ENCODE measurements around the gene ADCY6. TPM values are rescaled to one million over a fixed set of nuclear protein-coding genes. Genes with fewer than 3 reads are reported as not detected.

ADCY6 gene
- total RNA-seq, 1 donor from 2014 or later: 42.7 TPM

- H3K4me1 ChIP-seq: peaks cover 28% of the 10 kb centered on the region
- peak overlapping the region; percentile 78 for H3K4me3 ChIP-seq
- DNase-seq (no peak), ATAC-seq (no peak)
- H3K27ac ChIP-seq: peak overlapping the region; percentile 36
- no peaks in the 10 kb centered on the region for H3K36me3 ChIP-seq
- peak; percentile 27 for TF ChIP-seq CTCF (IDR thresholded peaks at IDR 0.05)
- H3K9me3 ChIP-seq: no peaks in the 10 kb centered on the region
- intact Hi-C loops (cut with DNase I): no loop called here
- H3K27me3 ChIP-seq (ENCODE audit: low read depth): no peaks in the 10 kb centered on the region
Measured at GRCh38 chr12:48818831-48819590, 30.1 kb upstream of the ADCY6 start.

GRCh38 chr12:48817873-48818830 lies 29.3 kb upstream of the ADCY6 start, which contains the start of gene CACNB3:
TSS of gene CACNB3 (plus strand) at chr12:48818496. CDS start at chr12:48818930, 434 bp downstream.
- no peak for TF ChIP-seq CTCF (IDR thresholded peaks at IDR 0.05)
- H3K36me3 ChIP-seq: no peaks in the 10 kb centered on the region
- peaks cover 35% of the 10 kb centered on the region for H3K4me1 ChIP-seq
- H3K27me3 ChIP-seq (ENCODE audit: low read depth): no peaks in the 10 kb centered on the region
- intact Hi-C loops (cut with DNase I): no loop called here
- DNase-seq (peak; percentile 84), ATAC-seq (peak; percentile 29 to 40)
- H3K27ac ChIP-seq: peak within 1 kb of the TSS; percentile 36
- peak within 1 kb of the TSS; percentile 78 for H3K4me3 ChIP-seq
- no peaks in the 10 kb centered on the region for H3K9me3 ChIP-seq

GRCh38 chr12:48816143-48816854 lies 27.4 kb upstream of the ADCY6 start:
- DNase-seq (no peak), ATAC-seq (no peak)
- no peaks in the 10 kb centered on the region for H3K36me3 ChIP-seq
- H3K27ac ChIP-seq: peak overlapping the region; percentile 93
- no peaks in the 10 kb centered on the region for H3K27me3 ChIP-seq (ENCODE audit: low read depth)
- intact Hi-C loops (cut with DNase I): no loop called here
- no peaks in the 10 kb centered on the region for H3K9me3 ChIP-seq
- peak overlapping the region; percentile 94 for H3K4me3 ChIP-seq
- peaks cover 42% of the 10 kb centered on the region for H3K4me1 ChIP-seq
- TF ChIP-seq CTCF (IDR thresholded peaks at IDR 0.05): no peak

GRCh38 chr12:48815126-48816110 lies 26.5 kb upstream of the ADCY6 start:
- TF ChIP-seq CTCF (IDR thresholded peaks at IDR 0.05): no peak

More at GRCh38 chr12:48815126-48816110, 26.5 kb upstream of the ADCY6 start:
- H3K9me3 ChIP-seq: no peaks in the 10 kb centered on the region
- H3K36me3 ChIP-seq: no peaks in the 10 kb centered on the region
- H3K4me3 ChIP-seq: peak overlapping the region; percentile 94
- DNase-seq (peak; percentile 81), ATAC-seq (peak; percentile 82 to 85)
- intact Hi-C loops (cut with DNase I): no loop called here
- no peaks in the 10 kb centered on the region for H3K27me3 ChIP-seq (ENCODE audit: low read depth)
- peaks cover 43% of the 10 kb centered on the region for H3K4me1 ChIP-seq
- peak overlapping the region; percentile 93 for H3K27ac ChIP-seq
